ENCODE data around the gene GNAS-AS1. TPM values are rescaled to one million over a fixed set of nuclear protein-coding genes. Genes with fewer than 3 reads are reported as not detected.

The GNAS-AS1 gene
- total RNA-seq (under 1 TPM; 0.55 to 0.68 TPM), polyA plus RNA-seq (not detected)

GRCh38 chr20:58850693-58851174, at the start of gene GNAS-AS1:
Gene GNAS-AS1 (minus strand): TSS chr20:58850902.
- Mint-ChIP-seq H3K27me3 (peaks cover 21 to 48% of the 10 kb centered on the region in 2 donors), H3K36me3 (no peaks in the 10 kb centered on the region)

GRCh38 chr20:58900397-58900796, 49.7 kb upstream of the GNAS-AS1 start:
- H3K4me3 ChIP-seq (ENCODE audit: low read length): no peak overlapping the region
- no peaks in the 10 kb centered on the region for H3K27me3 ChIP-seq (ENCODE audit: insufficient read depth, low read length, poor library complexity, severe bottlenecking)
- no peak overlapping the region for H3K27ac ChIP-seq (ENCODE audit: low read depth, low read length)
- ChIA-PET POLR2A (no interaction called here), CTCF (interaction anchor here (1.1 kb wide), 1 partner anchor 13 kb away, joined by 3 read pairs; no protein-coding TSS in a partner anchor)
- Mint-ChIP-seq H3K9me3 (no peaks in the 10 kb centered on the region), H3K27ac (peak overlapping the region in 5 of 8 donors; percentile 9 to 93 (median 32)), H3K27me3 (no peaks in the 10 kb centered on the region), H3K4me3 (no peak overlapping the region), H3K4me1 (peaks cover 70 to 91% (median 84%) of the 10 kb centered on the region in 3 donors), H3K36me3 (peaks cover 0 to 90% (median 14%) of the 10 kb centered on the region in 3 donors)
- DNase-seq: no peak
- H3K9me3 ChIP-seq (ENCODE audit: low read length): no peaks in the 10 kb centered on the region
- H3K36me3 ChIP-seq (ENCODE audit: insufficient read depth, low read length): peaks cover 23% of the 10 kb centered on the region
- H3K4me1 ChIP-seq (ENCODE audit: insufficient read depth, low read length): peaks cover 6% of the 10 kb centered on the region

More at GRCh38 chr20:58850693-58851174, at the start of gene GNAS-AS1:
- Histone ChIP-seq H3K4me1 (ENCODE audit: insufficient read depth, low read length) (peaks cover 8% of the 10 kb centered on the region), H3K4me3 (ENCODE audit: low read length) (peak within 1 kb of the TSS; percentile 65), H3K27me3 (ENCODE audit: insufficient read depth, low read length, poor library complexity, severe bottlenecking) (peaks cover 27% of the 10 kb centered on the region), H3K27ac (ENCODE audit: low read depth, low read length) (no peak within 1 kb of the TSS), H3K9me3 (ENCODE audit: low read length) (no peaks in the 10 kb centered on the region), H3K36me3 (ENCODE audit: insufficient read depth, low read length) (no peaks in the 10 kb centered on the region)
- DNase-seq: peak; percentile 63 to 90 (median 73)
- Mint-ChIP-seq H3K4me1 (peaks cover 9 to 35% (median 27%) of the 10 kb centered on the region in 3 donors), H3K4me3 (peak within 1 kb of the TSS; percentile 86 to 97 (median 95)), H3K9me3 (no peaks in the 10 kb centered on the region), H3K27ac (peak within 1 kb of the TSS in 6 of 8 donors; percentile 31 to 88 (median 80))
- CTCF ChIA-PET: no interaction called here
- POLR2A ChIA-PET: interaction anchor here (1.6 kb wide), 1 partner anchor 38 kb away, joined by 4 read pairs; no protein-coding TSS in a partner anchor

DNA sequence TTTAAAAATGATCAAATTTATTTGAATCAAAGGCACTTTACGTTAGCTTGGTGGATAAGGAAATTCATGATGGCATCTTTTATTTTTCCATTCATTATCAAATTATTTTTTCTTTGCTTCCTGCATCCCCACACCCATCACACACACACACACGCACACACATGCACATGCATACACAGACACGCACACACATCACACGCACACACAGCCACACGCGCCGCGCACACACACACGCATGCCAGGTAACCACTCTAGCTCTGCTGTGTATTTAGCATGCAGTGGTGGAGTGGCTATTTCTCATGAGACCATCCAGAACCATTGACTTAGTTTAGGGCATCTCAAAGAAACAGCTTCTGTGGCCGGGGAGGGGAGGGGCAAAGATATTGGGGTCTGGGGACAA, 48.8 kb upstream of the GNAS-AS1 start:
- Mint-ChIP-seq H3K4me3 (peak overlapping the region in 1 of 7 donors; percentile 13), H3K27me3 (no peaks in the 10 kb centered on the region), H3K27ac (peak overlapping the region in 3 of 8 donors; percentile 50 to 93 (median 63)), H3K36me3 (peaks cover 0 to 85% (median 11%) of the 10 kb centered on the region in 3 donors), H3K9me3 (no peaks in the 10 kb centered on the region), H3K4me1 (peaks cover 73 to 92% (median 86%) of the 10 kb centered on the region in 3 donors)
- no peak overlapping the region for H3K27ac ChIP-seq (ENCODE audit: low read depth, low read length)
- peaks cover 15% of the 10 kb centered on the region for H3K4me1 ChIP-seq (ENCODE audit: insufficient read depth, low read length)
- H3K4me3 ChIP-seq (ENCODE audit: low read length): no peak overlapping the region
- H3K9me3 ChIP-seq (ENCODE audit: low read length): no peaks in the 10 kb centered on the region
- H3K36me3 ChIP-seq (ENCODE audit: insufficient read depth, low read length): peaks cover 14% of the 10 kb centered on the region
- ChIA-PET CTCF (no interaction called here), POLR2A (interaction anchor here (0.6 kb wide), 1 partner anchor 249 kb away, joined by 3 read pairs; no protein-coding TSS in a partner anchor)
- DNase-seq: no peak
- H3K27me3 ChIP-seq (ENCODE audit: insufficient read depth, low read length, poor library complexity, severe bottlenecking): no peaks in the 10 kb centered on the region

DNA sequence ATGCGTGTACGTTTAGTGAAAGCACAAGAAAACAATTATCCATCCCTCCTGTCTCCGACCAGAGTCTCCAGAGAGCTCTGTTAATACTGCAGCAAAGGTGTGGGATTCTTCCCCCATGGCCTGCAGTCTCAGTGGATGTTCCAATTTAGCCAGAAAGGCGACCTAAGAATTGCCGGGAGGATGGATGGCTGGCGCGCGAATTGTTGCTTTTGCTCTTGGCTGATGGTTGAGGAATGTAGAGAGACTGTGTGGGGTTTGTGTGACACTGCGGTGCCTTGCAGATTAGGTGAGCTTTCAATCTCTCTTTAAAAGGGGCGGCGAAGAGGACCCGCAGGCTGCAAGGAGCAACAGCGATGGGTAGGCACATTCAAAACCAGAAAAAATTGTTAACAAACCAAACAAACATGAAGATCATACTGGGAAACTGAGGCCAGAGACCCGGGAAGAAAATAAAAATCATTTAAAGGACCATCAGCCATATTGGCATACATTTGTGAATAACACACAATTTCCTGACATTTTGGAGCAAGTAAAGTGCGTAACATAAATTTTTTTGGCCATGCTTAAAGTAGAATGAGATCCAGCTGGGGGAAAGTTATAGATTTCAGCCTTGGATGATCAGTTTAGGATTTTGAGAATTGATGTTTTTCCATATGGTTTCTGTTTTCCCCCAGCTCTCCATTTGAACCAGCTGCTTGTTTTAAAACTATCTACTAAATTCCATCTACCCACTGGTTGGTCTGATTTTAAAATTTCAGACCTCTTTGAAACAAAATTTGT, 48.1 kb upstream of the GNAS-AS1 start:
- H3K4me1 ChIP-seq (ENCODE audit: insufficient read depth, low read length): peaks cover 22% of the 10 kb centered on the region
- no peaks in the 10 kb centered on the region for H3K9me3 Mint-ChIP-seq
- H3K27me3 ChIP-seq (ENCODE audit: insufficient read depth, low read length, poor library complexity, severe bottlenecking): no peaks in the 10 kb centered on the region
- no peaks in the 10 kb centered on the region for H3K9me3 ChIP-seq (ENCODE audit: low read length)
- H3K4me3 Mint-ChIP-seq: peak overlapping the region in 1 of 7 donors; percentile 8
- ChIA-PET CTCF (no interaction called here), POLR2A (interaction anchor here (0.6 kb wide), 1 partner anchor 248 kb away, joined by 3 read pairs; no protein-coding TSS in a partner anchor)
- peak overlapping the region in 6 of 8 donors; percentile 16 to 93 (median 44) for H3K27ac Mint-ChIP-seq
- peaks cover 9% of the 10 kb centered on the region for H3K36me3 ChIP-seq (ENCODE audit: insufficient read depth, low read length)
- H3K4me1 Mint-ChIP-seq: peaks cover 80 to 94% (median 93%) of the 10 kb centered on the region in 3 donors
- peaks cover 0 to 79% (median 11%) of the 10 kb centered on the region in 3 donors for H3K36me3 Mint-ChIP-seq
- no peaks in the 10 kb centered on the region for H3K27me3 Mint-ChIP-seq
- H3K4me3 ChIP-seq (ENCODE audit: low read length): no peak overlapping the region
- H3K27ac ChIP-seq (ENCODE audit: low read depth, low read length): no peak overlapping the region
- no peak for DNase-seq

GRCh38 chr20:58897488-58897887, 46.8 kb upstream of the GNAS-AS1 start:
- H3K27ac ChIP-seq (ENCODE audit: low read depth, low read length): no peak overlapping the region
- peaks cover 34% of the 10 kb centered on the region for H3K4me1 ChIP-seq (ENCODE audit: insufficient read depth, low read length)
- no peaks in the 10 kb centered on the region for H3K36me3 ChIP-seq (ENCODE audit: insufficient read depth, low read length)
- Mint-ChIP-seq H3K27me3 (peaks cover 0 to under 1% of the 10 kb centered on the region in 2 donors), H3K36me3 (peaks cover 0 to 74% (median 9%) of the 10 kb centered on the region in 3 donors), H3K9me3 (peaks cover 0 to 1% (median 0%) of the 10 kb centered on the region in 5 donors), H3K27ac (peak overlapping the region in 7 of 8 donors; percentile 27 to 93 (median 80)), H3K4me1 (peaks cover 85 to 95% (median 95%) of the 10 kb centered on the region in 3 donors), H3K4me3 (peak overlapping the region in 2 of 7 donors; percentile 13 to 38)
- no peaks in the 10 kb centered on the region for H3K9me3 ChIP-seq (ENCODE audit: low read length)
- H3K4me3 ChIP-seq (ENCODE audit: low read length): no peak overlapping the region
- no peaks in the 10 kb centered on the region for H3K27me3 ChIP-seq (ENCODE audit: insufficient read depth, low read length, poor library complexity, severe bottlenecking)
- no peak for DNase-seq
- POLR2A ChIA-PET: no interaction called here
- CTCF ChIA-PET: no interaction called here

GRCh38 chr20:58896820-58897219, 46.1 kb upstream of the GNAS-AS1 start:
- peaks cover 0 to 2% (median 0%) of the 10 kb centered on the region in 5 donors for H3K9me3 Mint-ChIP-seq
- Histone ChIP-seq H3K4me3 (ENCODE audit: low read length) (no peak overlapping the region), H3K27ac (ENCODE audit: low read depth, low read length) (no peak overlapping the region), H3K9me3 (ENCODE audit: low read length) (no peaks in the 10 kb centered on the region), H3K27me3 (ENCODE audit: insufficient read depth, low read length, poor library complexity, severe bottlenecking) (no peaks in the 10 kb centered on the region), H3K4me1 (ENCODE audit: insufficient read depth, low read length) (peaks cover 34% of the 10 kb centered on the region), H3K36me3 (ENCODE audit: insufficient read depth, low read length) (no peaks in the 10 kb centered on the region)
- H3K4me3 Mint-ChIP-seq: no peak overlapping the region
- peak overlapping the region; percentile 40 to 95 (median 81) for H3K27ac Mint-ChIP-seq
- H3K4me1 Mint-ChIP-seq: peaks cover 81 to 90% (median 89%) of the 10 kb centered on the region in 3 donors
- peaks cover 0 to 4% of the 10 kb centered on the region in 2 donors for H3K27me3 Mint-ChIP-seq
- POLR2A ChIA-PET: interaction anchor here (0.6 to 0.8 kb wide), 2 partner anchors 24 to 136 kb away, joined by 3 to 4 read pairs; partner anchors contain the start of gene ATP5F1E
- H3K36me3 Mint-ChIP-seq: peaks cover 0 to 71% (median 9%) of the 10 kb centered on the region in 3 donors
- no peak for DNase-seq
- CTCF ChIA-PET: interaction anchor here (1.0 kb wide), 1 partner anchor 85 kb away, joined by 3 read pairs; no protein-coding TSS in a partner anchor

DNA sequence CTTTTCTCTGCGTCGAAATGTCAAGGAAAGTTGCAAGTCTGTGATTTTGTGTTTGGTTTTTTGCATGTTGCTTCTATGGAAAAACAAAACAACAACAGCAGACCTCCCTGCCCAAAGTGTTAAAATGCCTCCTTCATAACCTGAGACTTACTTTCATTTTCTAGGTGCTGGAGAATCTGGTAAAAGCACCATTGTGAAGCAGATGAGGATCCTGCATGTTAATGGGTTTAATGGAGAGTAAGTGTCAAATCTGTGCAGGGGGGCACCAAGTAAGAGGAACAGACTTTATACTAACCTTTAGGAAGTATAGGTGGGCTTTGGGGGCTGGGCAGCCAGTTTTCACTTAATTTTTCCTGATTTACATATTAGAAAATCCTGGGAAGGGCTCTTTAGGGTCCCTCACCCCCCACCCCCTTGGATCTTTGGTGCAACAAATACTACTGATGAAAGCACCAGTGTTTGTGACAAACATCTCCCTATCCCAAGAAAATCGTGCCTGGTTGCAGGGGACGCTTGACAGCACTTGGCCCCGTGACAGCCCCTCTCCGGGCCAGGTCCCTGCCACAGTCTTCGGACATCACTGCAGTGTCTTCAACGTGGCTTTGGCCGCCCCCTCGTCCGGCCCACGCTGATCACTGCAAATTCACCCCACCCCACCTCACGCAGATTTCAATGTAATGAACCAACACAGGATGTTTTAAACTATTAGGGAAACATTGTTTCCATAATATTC, 44.9 kb upstream of the GNAS-AS1 start:
- Mint-ChIP-seq H3K27ac (peak overlapping the region; percentile 61 to 95 (median 90)), H3K9me3 (peaks cover 0 to 3% (median 0%) of the 10 kb centered on the region in 5 donors), H3K4me3 (peak overlapping the region; percentile 73 to 96 (median 83)), H3K27me3 (peaks cover 0 to 5% of the 10 kb centered on the region in 2 donors), H3K4me1 (peaks cover 73 to 81% (median 79%) of the 10 kb centered on the region in 3 donors), H3K36me3 (peaks cover 0 to 62% (median 9%) of the 10 kb centered on the region in 3 donors)
- ChIA-PET CTCF (no interaction called here), POLR2A (no interaction called here)
- H3K36me3 ChIP-seq (ENCODE audit: insufficient read depth, low read length): no peaks in the 10 kb centered on the region
- DNase-seq: no peak
- H3K27me3 ChIP-seq (ENCODE audit: insufficient read depth, low read length, poor library complexity, severe bottlenecking): no peaks in the 10 kb centered on the region
- H3K4me1 ChIP-seq (ENCODE audit: insufficient read depth, low read length): peaks cover 34% of the 10 kb centered on the region
- H3K9me3 ChIP-seq (ENCODE audit: low read length): no peaks in the 10 kb centered on the region
- H3K27ac ChIP-seq (ENCODE audit: low read depth, low read length): no peak overlapping the region
- H3K4me3 ChIP-seq (ENCODE audit: low read length): no peak overlapping the region
